ENCODE results near the gene TCERG1L. TPM values are rescaled to one million over a fixed set of nuclear protein-coding genes. Genes with fewer than 3 reads are reported as not detected.

Gene TCERG1L
- total RNA-seq, 4 donors from 2014 or later = 0.42 to 1.3 TPM; not detected in 2

DNA sequence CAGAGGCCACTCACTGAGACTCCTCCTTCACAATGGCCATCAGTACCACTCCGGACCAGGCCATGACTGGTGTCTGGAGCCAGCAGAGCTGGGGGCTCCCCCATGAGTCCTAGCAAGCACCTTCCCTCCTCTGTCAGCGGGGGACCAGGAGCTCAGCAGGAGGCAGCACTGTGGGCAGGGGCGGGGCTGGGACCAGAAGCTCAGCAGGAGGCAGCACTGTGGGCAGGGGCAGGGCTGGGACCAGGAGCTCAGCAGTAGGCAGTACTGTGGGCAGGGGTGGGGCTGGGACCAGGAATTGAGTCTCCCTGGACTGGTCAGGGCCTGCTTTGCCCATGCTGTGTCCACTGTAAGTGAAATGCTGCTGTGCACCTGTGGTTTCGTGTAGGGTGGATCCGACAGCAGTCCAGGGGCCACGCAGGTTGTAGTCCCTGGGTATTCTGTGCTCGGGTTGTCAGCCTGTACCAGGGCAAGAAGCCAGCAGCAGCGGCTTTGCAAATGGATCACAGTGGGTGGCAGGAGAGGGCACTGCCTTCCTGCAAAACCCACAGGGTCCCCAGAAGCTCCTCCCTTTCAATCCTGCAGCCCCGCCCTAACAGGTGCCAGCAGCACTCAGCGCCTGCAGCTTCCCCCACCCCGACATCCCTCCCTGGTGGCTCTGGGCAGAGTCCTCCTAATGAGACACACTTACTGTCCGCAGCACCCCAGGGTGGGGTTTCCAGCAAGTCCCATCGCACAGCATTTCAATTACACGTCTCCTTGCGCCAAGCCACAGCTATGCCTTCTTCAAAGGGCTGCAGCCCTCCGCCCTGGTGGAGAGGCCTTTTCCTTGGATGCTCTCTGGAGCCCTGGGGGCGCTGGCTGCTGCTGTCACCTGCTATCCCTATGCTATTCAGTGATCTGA lies 220.5 kb downstream of the TCERG1L start:
- peaks cover 0 to 7% (median 0%) of the 10 kb centered on the region in 4 donors for H3K9me3 ChIP-seq
- H3K27ac ChIP-seq = no peak overlapping the region
- H3K36me3 ChIP-seq = no peaks in the 10 kb centered on the region
- no peak for TF ChIP-seq EP300 (IDR thresholded peaks at IDR 0.05)
- TF ChIP-seq, protein P1, sequence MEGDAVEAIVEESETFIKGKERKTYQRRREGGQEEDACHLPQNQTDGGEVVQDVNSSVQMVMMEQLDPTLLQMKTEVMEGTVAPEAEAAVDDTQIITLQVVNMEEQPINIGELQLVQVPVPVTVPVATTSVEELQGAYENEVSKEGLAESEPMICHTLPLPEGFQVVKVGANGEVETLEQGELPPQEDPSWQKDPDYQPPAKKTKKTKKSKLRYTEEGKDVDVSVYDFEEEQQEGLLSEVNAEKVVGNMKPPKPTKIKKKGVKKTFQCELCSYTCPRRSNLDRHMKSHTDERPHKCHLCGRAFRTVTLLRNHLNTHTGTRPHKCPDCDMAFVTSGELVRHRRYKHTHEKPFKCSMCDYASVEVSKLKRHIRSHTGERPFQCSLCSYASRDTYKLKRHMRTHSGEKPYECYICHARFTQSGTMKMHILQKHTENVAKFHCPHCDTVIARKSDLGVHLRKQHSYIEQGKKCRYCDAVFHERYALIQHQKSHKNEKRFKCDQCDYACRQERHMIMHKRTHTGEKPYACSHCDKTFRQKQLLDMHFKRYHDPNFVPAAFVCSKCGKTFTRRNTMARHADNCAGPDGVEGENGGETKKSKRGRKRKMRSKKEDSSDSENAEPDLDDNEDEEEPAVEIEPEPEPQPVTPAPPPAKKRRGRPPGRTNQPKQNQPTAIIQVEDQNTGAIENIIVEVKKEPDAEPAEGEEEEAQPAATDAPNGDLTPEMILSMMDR (IDR thresholded peaks at IDR 0.05) = no peak
- TF ChIP-seq POLR2A (IDR thresholded peaks at IDR 0.05) = no peak
- no peak for DNase-seq (ENCODE audit: low spot score in 2 of 2)
- no peak overlapping the region for H3K4me3 ChIP-seq
- H3K4me1 ChIP-seq = peaks cover 0 to 14% (median 0%) of the 10 kb centered on the region in 4 donors
- no peaks in the 10 kb centered on the region for H3K27me3 ChIP-seq
- 84 to 92% methylated on average over 14 to 15 of the region's 17 CpGs for WGBS, 2 donors

DNA sequence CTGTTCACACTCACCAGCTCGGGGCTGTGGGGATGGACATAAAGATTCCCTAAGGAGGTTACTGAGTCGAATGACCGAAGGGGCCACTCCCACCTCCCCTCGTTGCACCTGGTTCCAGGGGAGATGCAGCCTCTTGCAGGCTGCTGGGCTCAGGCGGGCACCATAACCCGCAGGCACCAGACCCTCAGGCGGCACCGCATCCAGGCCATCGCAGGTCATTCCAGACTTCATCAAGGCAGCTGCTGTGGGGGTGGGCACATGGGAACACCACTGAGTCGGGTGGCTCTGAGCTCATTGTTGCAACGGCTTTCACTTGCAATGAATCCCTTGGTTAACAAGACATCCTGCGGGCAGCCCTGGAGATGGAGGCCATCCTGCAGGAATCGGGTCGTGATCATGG lies 221.7 kb downstream of the TCERG1L start:
- Histone ChIP-seq H3K27ac (no peak overlapping the region), H3K9me3 (peaks cover 0 to 7% (median 0%) of the 10 kb centered on the region in 4 donors), H3K27me3 (no peaks in the 10 kb centered on the region), H3K4me1 (peaks cover 0 to 11% (median 0%) of the 10 kb centered on the region in 4 donors), H3K36me3 (no peaks in the 10 kb centered on the region), H3K4me3 (no peak overlapping the region)
- WGBS, 2 donors = 86 to 92% methylated on average over 7 to 14 of the region's 14 CpGs
- DNase-seq (ENCODE audit: low spot score in 2 of 2) = no peak
- no peak for TF ChIP-seq POLR2A (IDR thresholded peaks at IDR 0.05)
- no peak for TF ChIP-seq EP300 (IDR thresholded peaks at IDR 0.05)
- TF ChIP-seq, protein P1 (IDR thresholded peaks at IDR 0.05) = no peak

DNA sequence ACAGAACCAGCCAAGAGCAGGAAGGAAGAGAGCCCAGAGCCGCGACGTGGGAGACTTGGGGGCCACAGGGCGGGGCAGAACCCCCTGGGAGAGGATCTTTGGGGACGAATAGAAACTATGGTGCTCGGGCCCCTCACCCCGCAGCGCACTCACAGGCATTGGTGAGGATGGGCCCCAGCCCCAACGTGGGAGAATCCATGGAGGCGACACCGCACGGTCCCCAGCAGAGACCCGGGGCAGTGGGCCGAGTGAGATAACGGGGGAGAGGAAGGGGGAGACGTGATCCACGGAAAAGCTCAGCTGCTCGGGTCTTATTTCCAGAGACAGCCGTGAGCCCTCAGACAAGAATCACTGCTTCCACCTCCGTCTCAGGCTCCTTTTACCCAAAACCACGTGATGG lies 222.4 kb downstream of the TCERG1L start:
- no peaks in the 10 kb centered on the region for H3K27me3 ChIP-seq
- no peak overlapping the region for H3K27ac ChIP-seq
- no peaks in the 10 kb centered on the region for H3K36me3 ChIP-seq
- peaks cover 0 to 3% (median 0%) of the 10 kb centered on the region in 4 donors for H3K4me1 ChIP-seq
- 91 to 93% methylated on average over 21 of the region's 21 CpGs for WGBS, 2 donors
- peaks cover 0 to 7% (median 0%) of the 10 kb centered on the region in 4 donors for H3K9me3 ChIP-seq
- no peak for DNase-seq (ENCODE audit: low spot score in 2 of 2)
- H3K4me3 ChIP-seq = no peak overlapping the region
- TF ChIP-seq, protein P1 (IDR thresholded peaks at IDR 0.05) = no peak
- TF ChIP-seq POLR2A (IDR thresholded peaks at IDR 0.05) (no peak), EP300 (IDR thresholded peaks at IDR 0.05) (no peak)

DNA sequence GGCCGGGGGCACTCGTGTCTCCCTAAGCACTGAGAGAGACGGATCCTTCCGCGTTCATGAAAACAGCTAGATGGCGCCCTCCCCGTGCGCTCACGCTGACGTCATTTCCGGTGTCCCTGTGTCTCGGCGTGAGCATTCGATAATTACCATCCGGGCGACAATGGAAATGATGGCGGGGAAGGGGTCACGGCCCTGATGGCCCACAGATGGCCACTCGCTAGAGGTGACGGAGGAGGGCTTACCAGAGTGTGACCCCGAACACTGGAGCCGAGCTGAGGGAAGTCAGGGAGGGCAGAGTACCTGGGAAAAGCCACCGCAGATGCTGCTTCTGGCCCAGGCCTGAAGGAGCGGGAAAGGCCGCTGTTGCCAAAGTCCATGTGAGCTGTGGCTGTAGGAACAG lies 222.9 kb downstream of the TCERG1L start:
- Histone ChIP-seq H3K27me3 (no peaks in the 10 kb centered on the region), H3K36me3 (no peaks in the 10 kb centered on the region), H3K27ac (no peak overlapping the region), H3K4me3 (no peak overlapping the region), H3K4me1 (no peaks in the 10 kb centered on the region), H3K9me3 (peaks cover 0 to 7% (median 0%) of the 10 kb centered on the region in 4 donors)
- DNase-seq (ENCODE audit: low spot score in 2 of 2) = no peak
- TF ChIP-seq POLR2A (IDR thresholded peaks at IDR 0.05) (no peak), EP300 (IDR thresholded peaks at IDR 0.05) (no peak)
- TF ChIP-seq, protein P1 (IDR thresholded peaks at IDR 0.05) = no peak
- WGBS, 2 donors = 85 to 90% methylated on average over 25 of the region's 25 CpGs

Measured in tibial nerve (tissue), 4 donors.